SIG-M5 (cell line): Measurements from ENCODE around the gene HS3ST5.
"Not testable (repeated sequence)": the region's sequence is repeated elsewhere in the genome, so short reads cannot be mapped to it uniquely, and the experiment has no call there.

ENCODE experiments used
- DNase-seq: peaks from one replicate; lab custom pipeline; 2025; lab: John Stamatoyannopoulos, UW

Gene HS3ST5

GRCh38 chr6:114044566-114044965 is 298.3 kb downstream of the HS3ST5 start:
- not testable (repeated sequence) for DNase-seq

- DNase-seq: no peak
Measured at GRCh38 chr6:114042267-114043016, 300.4 kb downstream of the HS3ST5 start.

- no peak for DNase-seq
Measured at GRCh38 chr6:114040871-114041270, 302.0 kb downstream of the HS3ST5 start.

- DNase-seq: no peak
Measured at GRCh38 chr6:114039841-114040240, 303.0 kb downstream of the HS3ST5 start.

GRCh38 chr6:114033606-114034005 is 309.2 kb downstream of the HS3ST5 start:
- DNase-seq: no peak

- no peak for DNase-seq
Measured at GRCh38 chr6:114032721-114033120, 310.1 kb downstream of the HS3ST5 start.

GRCh38 chr6:114030767-114031166 is 312.1 kb downstream of the HS3ST5 start:
- DNase-seq: no peak

- DNase-seq: no peak
Measured at GRCh38 chr6:114024746-114025145, 318.1 kb downstream of the HS3ST5 start.

- no peak for DNase-seq
Measured at GRCh38 chr6:114020196-114020595, 322.6 kb downstream of the HS3ST5 start.

GRCh38 chr6:114017146-114017545 is 325.7 kb downstream of the HS3ST5 start:
- DNase-seq: not testable (repeated sequence)

- not testable (repeated sequence) for DNase-seq
Measured at GRCh38 chr6:114014106-114014505, 328.7 kb downstream of the HS3ST5 start.

- not testable (repeated sequence) for DNase-seq
Measured at GRCh38 chr6:114011486-114011885, 331.3 kb downstream of the HS3ST5 start.

- DNase-seq: no peak
Measured at GRCh38 chr6:114010540-114010939, 332.3 kb downstream of the HS3ST5 start.

- no peak for DNase-seq
Measured at GRCh38 chr6:114009192-114009591, 333.6 kb downstream of the HS3ST5 start.

- no peak for DNase-seq
Measured at GRCh38 chr6:114008331-114008730, 334.5 kb downstream of the HS3ST5 start.

GRCh38 chr6:114007516-114007915 is 335.3 kb downstream of the HS3ST5 start:
- no peak for DNase-seq
